Hepatocyte (in vitro differentiated cells): ENCODE results near the gene MAPK4.
"Not testable (repeated sequence)": the region's sequence is repeated elsewhere in the genome, so short reads cannot be mapped to it uniquely, and the experiment has no call there.

Source experiments
- EZH2 ChIP-seq: fragments of 200-600 bp; sonication (generic); IDR thresholded peaks from 2 replicates; pipeline ENCODE4 v1.6.1; 2016; ENCODE audit warnings: antibody characterized with exemption, mild to moderate bottlenecking, borderline replicate concordance
- EZH2phosphoT487 ChIP-seq: fragments of 200-600 bp; sonication (generic); IDR thresholded peaks from one replicate; pipeline ENCODE4 v1.6.1; 2018; ENCODE audit warnings: antibody characterized with exemption, mild to moderate bottlenecking, low read depth, moderate library complexity; ENCODE audit not compliant: unreplicated experiment, severe bottlenecking
- TF ChIP-seq, protein P1 (sequence below): fragments of 200-600 bp; sonication (generic); IDR thresholded peaks from 2 replicates; pipeline ENCODE4 v1.5.1; 2016; ENCODE audit warnings: antibody characterized with exemption, mild to moderate bottlenecking; ENCODE audit not compliant: poor library complexity

- TF ChIP-seq, protein P1, sequence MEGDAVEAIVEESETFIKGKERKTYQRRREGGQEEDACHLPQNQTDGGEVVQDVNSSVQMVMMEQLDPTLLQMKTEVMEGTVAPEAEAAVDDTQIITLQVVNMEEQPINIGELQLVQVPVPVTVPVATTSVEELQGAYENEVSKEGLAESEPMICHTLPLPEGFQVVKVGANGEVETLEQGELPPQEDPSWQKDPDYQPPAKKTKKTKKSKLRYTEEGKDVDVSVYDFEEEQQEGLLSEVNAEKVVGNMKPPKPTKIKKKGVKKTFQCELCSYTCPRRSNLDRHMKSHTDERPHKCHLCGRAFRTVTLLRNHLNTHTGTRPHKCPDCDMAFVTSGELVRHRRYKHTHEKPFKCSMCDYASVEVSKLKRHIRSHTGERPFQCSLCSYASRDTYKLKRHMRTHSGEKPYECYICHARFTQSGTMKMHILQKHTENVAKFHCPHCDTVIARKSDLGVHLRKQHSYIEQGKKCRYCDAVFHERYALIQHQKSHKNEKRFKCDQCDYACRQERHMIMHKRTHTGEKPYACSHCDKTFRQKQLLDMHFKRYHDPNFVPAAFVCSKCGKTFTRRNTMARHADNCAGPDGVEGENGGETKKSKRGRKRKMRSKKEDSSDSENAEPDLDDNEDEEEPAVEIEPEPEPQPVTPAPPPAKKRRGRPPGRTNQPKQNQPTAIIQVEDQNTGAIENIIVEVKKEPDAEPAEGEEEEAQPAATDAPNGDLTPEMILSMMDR: not testable (repeated sequence)
- TF ChIP-seq EZH2phosphoT487, EZH2: not testable (repeated sequence)
Measured at GRCh38 chr18:50517277-50517676, 42.6 kb upstream of the MAPK4 start.
